Caco-2 (cell line): ENCODE measurements around the gene COL12A1. TPM values are rescaled to one million over a fixed set of nuclear protein-coding genes. Genes with fewer than 3 reads are reported as not detected.
A peak's percentile ranks its signal among the peaks of the same experiment; 100 is the strongest.

Experiments
- BruUV-seq: library from RNA; stranded (reverse); fragments of 400-500 nt; replicated peaks from 2 replicates; lab custom pipeline; 2021; lab: Mats Ljungman, UMichigan
- CTCF ChIA-PET: fragments of 300-600 bp; sonication (Branson Sonifier 250); formaldehyde crosslinking; loops from one replicate; lab custom pipeline; 2022; ENCODE audit warnings: antibody characterized with exemption; lab: Charles Lee
- POLR2A ChIA-PET: fragments of 300-600 bp; sonication (Branson Sonifier 250); formaldehyde crosslinking; loops from one replicate; lab custom pipeline; 2022; ENCODE audit warnings: antibody characterized with exemption; lab: Charles Lee
- DNase-seq, 2 experiments: peaks; one replicate each; pipeline versions ENCODE4 v3.0.0 to v3.0.0-alpha.2; 2020 to 2022
- H3K27me3 ChIP-seq: replicated peaks from 2 replicates; pipeline ENCODE4 v1.6.0; 2011; ENCODE audit warnings: low read length; ENCODE audit not compliant: control insufficient read depth, insufficient read depth
- H3K36me3 ChIP-seq: 2 replicates; pipeline ENCODE4 v1.5.1; 2011; ENCODE audit warnings: low read length; ENCODE audit not compliant: control insufficient read depth, insufficient read depth
- H3K4me1 ChIP-seq: fragments of 250-450 bp; sonication (Bioruptor Pico); 2 replicates; pipeline ENCODE4 v1.5.1; 2020; ENCODE audit warnings: mild to moderate bottlenecking
- H3K4me3 ChIP-seq: 2 replicates; pipeline ENCODE4 v1.5.1; 2011; ENCODE audit warnings: low read depth, mild to moderate bottlenecking, control low read depth, low read length
- H3K9me3 ChIP-seq: fragments of 250-450 bp; sonication (Bioruptor Pico); 2 replicates; pipeline ENCODE4 v1.5.1; 2020; ENCODE audit warnings: mild to moderate bottlenecking, moderate library complexity
- H3K27ac Mint-ChIP-seq: one replicate; pipeline ENCODE4 v1.8.0; 2022; ENCODE audit warnings: mixed read lengths; ENCODE audit not compliant: unreplicated experiment
- H3K27me3 Mint-ChIP-seq: one replicate; pipeline ENCODE4 v1.8.0; 2022; ENCODE audit warnings: mixed read lengths; ENCODE audit not compliant: insufficient read depth, unreplicated experiment
- H3K36me3 Mint-ChIP-seq: one replicate; pipeline ENCODE4 v1.8.0; 2022; ENCODE audit warnings: mild to moderate bottlenecking, mixed read lengths; ENCODE audit not compliant: insufficient read depth, unreplicated experiment
- H3K4me1 Mint-ChIP-seq: one replicate; pipeline ENCODE4 v1.8.0; 2022; ENCODE audit warnings: low read depth, mixed read lengths; ENCODE audit not compliant: unreplicated experiment
- H3K4me3 Mint-ChIP-seq: one replicate; pipeline ENCODE4 v1.8.0; 2022; ENCODE audit warnings: mild to moderate bottlenecking, moderate library complexity, mixed read lengths; ENCODE audit not compliant: unreplicated experiment
- H3K9me3 Mint-ChIP-seq: one replicate; pipeline ENCODE4 v1.8.0; 2022; ENCODE audit warnings: mixed read lengths; ENCODE audit not compliant: unreplicated experiment
- CTCF ChIP-seq, 2 experiments: fragments of 200-600 bp in 1 of 2; IDR thresholded peaks; 1 replicate in 1 of 2; 2 replicates in 1 of 2; pipeline versions ENCODE4 v1.5.1 to v1.8.0; 2011 to 2022; ENCODE audit warnings: antibody characterized with exemption in 1 of 2, control low read depth in 1 of 2, inconsistent platforms in 1 of 2, low read depth in 1 of 2, low read length in 1 of 2, mild to moderate bottlenecking in 1 of 2, moderate library complexity in 1 of 2; ENCODE audit not compliant: insufficient read depth in 1 of 2, severe bottlenecking in 1 of 2, unreplicated experiment in 1 of 2
- intact Hi-C: fragments of 100-400 bp; cut with micrococcal nuclease; formaldehyde crosslinking; loops from one replicate; pipeline ENCODE4 v1.10.0; 2022; ENCODE audit not compliant: unreplicated experiment
- total RNA-seq: library from RNA; stranded (reverse); gene quantifications from 2 replicates; pipeline ENCODE4 v1.2.3, GENCODE V29; 2022

COL12A1 gene
- total RNA-seq, 1 experiment from 2014 or later = 68.0 TPM

GRCh38 chr6:75204959-75205775, 686 bp downstream of the COL12A1 start:
- H3K4me3 Mint-ChIP-seq = peak overlapping the region; percentile 82
- H3K4me1 Mint-ChIP-seq = peaks cover 16% of the 10 kb centered on the region
- peak overlapping the region; percentile 45 for H3K4me3 ChIP-seq
- BruUV-seq = TSS peak; percentile 50
- H3K9me3 ChIP-seq = no peaks in the 10 kb centered on the region
- ChIA-PET CTCF (interaction anchor here (0.6 to 2.2 kb wide), 11 partner anchors 12 to 305 kb away, joined by 3 to 8 read pairs (median 5); no protein-coding TSS in a partner anchor), POLR2A (interaction anchor here (0.5 kb wide), 1 partner anchor 1685 kb away, joined by 3 read pairs; no protein-coding TSS in a partner anchor)
- DNase-seq = peak; percentile 46 to 52
- H3K36me3 Mint-ChIP-seq = peaks cover 6% of the 10 kb centered on the region
- no peak for TF ChIP-seq CTCF (IDR thresholded peaks at IDR 0.05; ENCODE audit: insufficient read depth in 1 of 2, low read depth in 1 of 2, low read length in 1 of 2, severe bottlenecking in 1 of 2, unreplicated experiment in 1 of 2)
- no peaks in the 10 kb centered on the region for H3K27me3 ChIP-seq
- intact Hi-C loops = loop anchor here (1.0 to 10.0 kb wide), 11 partner anchors 22 to 1528 kb away; no protein-coding TSS in a partner anchor
- H3K27me3 Mint-ChIP-seq = no peaks in the 10 kb centered on the region
- peak overlapping the region; percentile 43 for H3K27ac Mint-ChIP-seq
- no peaks in the 10 kb centered on the region for H3K36me3 ChIP-seq
- H3K9me3 Mint-ChIP-seq = no peaks in the 10 kb centered on the region
- peaks cover 10% of the 10 kb centered on the region for H3K4me1 ChIP-seq

GRCh38 chr6:75204217-75204958, 1.5 kb downstream of the COL12A1 start:
- no peaks in the 10 kb centered on the region for H3K9me3 ChIP-seq
- peak; percentile 56 to 85 for TF ChIP-seq CTCF (IDR thresholded peaks at IDR 0.05; ENCODE audit: insufficient read depth in 1 of 2, low read depth in 1 of 2, low read length in 1 of 2, severe bottlenecking in 1 of 2, unreplicated experiment in 1 of 2)
- H3K27me3 ChIP-seq = no peaks in the 10 kb centered on the region
- BruUV-seq = no TSS peak
- intact Hi-C loops = loop anchor here (1.0 to 10.0 kb wide), 7 partner anchors 21 to 452 kb away; no protein-coding TSS in a partner anchor
- Mint-ChIP-seq H3K4me3 (peak overlapping the region; percentile 82), H3K4me1 (peaks cover 16% of the 10 kb centered on the region), H3K27me3 (no peaks in the 10 kb centered on the region), H3K9me3 (no peaks in the 10 kb centered on the region), H3K36me3 (peaks cover 6% of the 10 kb centered on the region), H3K27ac (peak overlapping the region; percentile 43)
- peaks cover 10% of the 10 kb centered on the region for H3K4me1 ChIP-seq
- CTCF ChIA-PET = interaction anchor here (0.6 to 2.2 kb wide), 14 partner anchors 13 to 1420 kb away, joined by 3 to 8 read pairs (median 4); no protein-coding TSS in a partner anchor
- H3K4me3 ChIP-seq = peak overlapping the region; percentile 45
- DNase-seq = peak; percentile 82
- H3K36me3 ChIP-seq = no peaks in the 10 kb centered on the region
- POLR2A ChIA-PET = interaction anchor here (0.6 kb wide), 2 partner anchors 34 to 587 kb away, joined by 3 to 4 read pairs; no protein-coding TSS in a partner anchor

GRCh38 chr6:75203721-75204120, 2.1 kb downstream of the COL12A1 start:
- H3K4me1 Mint-ChIP-seq = peaks cover 16% of the 10 kb centered on the region
- H3K4me3 ChIP-seq = peak overlapping the region; percentile 1; the same call in 1 of the 2 replicates
- H3K27me3 ChIP-seq = no peaks in the 10 kb centered on the region
- no peaks in the 10 kb centered on the region for H3K36me3 ChIP-seq
- BruUV-seq = no TSS peak
- intact Hi-C loops = loop anchor here (1.0 to 10.0 kb wide), 7 partner anchors 20 to 451 kb away; no protein-coding TSS in a partner anchor
- H3K9me3 ChIP-seq = no peaks in the 10 kb centered on the region
- no peaks in the 10 kb centered on the region for H3K9me3 Mint-ChIP-seq
- POLR2A ChIA-PET = no interaction called here
- no peaks in the 10 kb centered on the region for H3K27me3 Mint-ChIP-seq
- no peak for TF ChIP-seq CTCF (IDR thresholded peaks at IDR 0.05; ENCODE audit: insufficient read depth in 1 of 2, low read depth in 1 of 2, low read length in 1 of 2, severe bottlenecking in 1 of 2, unreplicated experiment in 1 of 2)
- H3K36me3 Mint-ChIP-seq = peaks cover 6% of the 10 kb centered on the region
- peak overlapping the region; percentile 43 for H3K27ac Mint-ChIP-seq
- DNase-seq = no peak
- peak overlapping the region; percentile 82 for H3K4me3 Mint-ChIP-seq
- H3K4me1 ChIP-seq = peaks cover 10% of the 10 kb centered on the region
- CTCF ChIA-PET = interaction anchor here (0.5 to 2.2 kb wide), 9 partner anchors 21 to 456 kb away, joined by 3 to 8 read pairs (median 5); no protein-coding TSS in a partner anchor
